GM12875 (cell line): ENCODE data around the gene MYBPC2.

Experiments used
- H3K4me3 ChIP-seq: one replicate; pipeline ENCODE4 v1.5.1; 2011; ENCODE audit warnings: low read depth, low read length, control low read depth
- TF ChIP-seq, protein P1 (sequence below): IDR thresholded peaks from 2 replicates; pipeline ENCODE4 v1.5.1; 2011; ENCODE audit warnings: low read depth, mild to moderate bottlenecking, control low read depth, inconsistent platforms, low read length, moderate library complexity, borderline replicate concordance; ENCODE audit not compliant: insufficient read depth

MYBPC2 gene

DNA sequence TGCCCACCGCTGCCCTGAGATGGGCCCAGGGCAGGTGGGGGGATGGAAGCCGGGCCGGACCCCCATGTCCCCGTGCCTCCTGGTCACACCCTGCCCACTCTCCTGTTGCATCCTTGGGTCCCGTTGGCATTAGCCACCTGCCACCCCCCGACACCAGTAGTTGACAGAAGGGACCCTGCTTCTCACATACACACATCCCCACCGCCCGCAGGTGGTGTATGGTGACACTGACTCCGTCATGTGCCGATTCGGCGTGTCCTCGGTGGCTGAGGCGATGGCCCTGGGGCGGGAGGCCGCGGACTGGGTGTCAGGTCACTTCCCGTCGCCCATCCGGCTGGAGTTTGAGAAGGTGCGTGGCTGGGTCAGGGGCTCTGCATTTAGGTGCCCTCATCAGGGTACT, 19.2 kb upstream of the MYBPC2 start:
- H3K4me3 ChIP-seq = no peak overlapping the region
- TF ChIP-seq, protein P1, sequence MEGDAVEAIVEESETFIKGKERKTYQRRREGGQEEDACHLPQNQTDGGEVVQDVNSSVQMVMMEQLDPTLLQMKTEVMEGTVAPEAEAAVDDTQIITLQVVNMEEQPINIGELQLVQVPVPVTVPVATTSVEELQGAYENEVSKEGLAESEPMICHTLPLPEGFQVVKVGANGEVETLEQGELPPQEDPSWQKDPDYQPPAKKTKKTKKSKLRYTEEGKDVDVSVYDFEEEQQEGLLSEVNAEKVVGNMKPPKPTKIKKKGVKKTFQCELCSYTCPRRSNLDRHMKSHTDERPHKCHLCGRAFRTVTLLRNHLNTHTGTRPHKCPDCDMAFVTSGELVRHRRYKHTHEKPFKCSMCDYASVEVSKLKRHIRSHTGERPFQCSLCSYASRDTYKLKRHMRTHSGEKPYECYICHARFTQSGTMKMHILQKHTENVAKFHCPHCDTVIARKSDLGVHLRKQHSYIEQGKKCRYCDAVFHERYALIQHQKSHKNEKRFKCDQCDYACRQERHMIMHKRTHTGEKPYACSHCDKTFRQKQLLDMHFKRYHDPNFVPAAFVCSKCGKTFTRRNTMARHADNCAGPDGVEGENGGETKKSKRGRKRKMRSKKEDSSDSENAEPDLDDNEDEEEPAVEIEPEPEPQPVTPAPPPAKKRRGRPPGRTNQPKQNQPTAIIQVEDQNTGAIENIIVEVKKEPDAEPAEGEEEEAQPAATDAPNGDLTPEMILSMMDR = no peak

GRCh38 chr19:50414864-50415660, 17.6 kb upstream of the MYBPC2 start:
- TF ChIP-seq, protein P1 = peak; percentile 98
- peak overlapping the region; percentile 35 for H3K4me3 ChIP-seq

DNA sequence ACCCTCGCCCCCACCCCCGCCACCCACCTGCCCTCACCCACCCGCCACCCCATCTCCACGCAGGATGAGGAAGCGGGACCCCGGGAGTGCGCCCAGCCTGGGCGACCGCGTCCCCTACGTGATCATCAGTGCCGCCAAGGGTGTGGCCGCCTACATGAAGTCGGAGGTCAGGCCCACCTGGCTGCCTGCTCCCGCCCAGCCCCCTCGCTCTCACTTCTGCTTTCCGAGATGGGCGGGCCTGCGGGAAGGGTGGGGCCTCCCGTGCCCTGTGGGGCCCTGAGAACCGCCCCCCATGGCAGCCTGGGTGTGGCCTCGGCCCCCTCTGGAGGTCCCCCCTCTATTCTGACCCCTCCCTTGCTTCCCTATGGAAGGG, 17.0 kb upstream of the MYBPC2 start:
- TF ChIP-seq, protein P1 = no peak
- H3K4me3 ChIP-seq = peak overlapping the region; percentile 35

GRCh38 chr19:50416034-50416977, 16.4 kb upstream of the MYBPC2 start:
- TF ChIP-seq, protein P1 = no peak
- no peak overlapping the region for H3K4me3 ChIP-seq

DNA sequence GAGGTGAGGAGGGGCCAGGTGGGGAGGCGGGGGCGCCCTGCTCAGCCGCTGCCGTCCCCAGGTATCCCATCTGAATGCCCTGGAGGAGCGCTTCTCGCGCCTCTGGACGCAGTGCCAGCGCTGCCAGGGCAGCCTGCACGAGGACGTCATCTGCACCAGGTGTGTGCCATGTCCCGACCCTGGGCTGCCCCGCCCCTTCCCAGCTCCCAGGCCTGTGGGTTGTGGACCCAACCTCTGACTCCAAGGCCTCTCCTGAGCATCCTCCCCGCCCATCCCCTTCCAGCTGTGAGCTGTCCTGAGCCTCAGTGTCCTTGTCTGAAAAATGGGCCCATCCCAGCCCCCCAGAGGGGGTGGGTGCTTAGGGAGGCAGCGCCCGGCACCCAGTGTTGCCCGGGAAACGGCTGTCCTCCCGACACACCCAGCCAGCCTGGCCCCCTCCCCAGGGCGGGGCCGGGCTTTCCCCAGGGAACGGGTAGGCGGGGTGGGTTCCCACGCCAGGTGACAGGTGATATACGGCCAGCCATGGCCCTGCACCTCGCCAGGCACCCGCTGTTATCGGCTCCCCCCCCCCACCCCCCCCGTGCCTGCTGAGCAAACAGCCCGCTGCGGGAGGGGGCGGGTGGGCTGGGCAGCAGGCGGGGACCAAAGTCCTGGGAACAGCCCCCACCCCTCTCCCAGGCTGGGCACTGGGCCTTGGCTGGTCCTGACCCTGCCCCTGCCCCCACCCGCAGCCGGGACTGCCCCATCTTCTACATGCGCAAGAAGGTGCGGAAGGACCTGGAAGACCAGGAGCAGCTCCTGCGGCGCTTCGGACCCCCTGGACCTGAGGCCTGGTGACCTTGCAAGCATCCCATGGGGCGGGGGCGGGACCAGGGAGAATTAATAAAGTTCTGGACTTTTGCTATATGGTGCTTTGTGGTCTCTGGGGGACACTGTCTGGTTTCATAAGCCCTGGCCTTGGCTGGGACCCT, 15.3 kb upstream of the MYBPC2 start:
- TF ChIP-seq, protein P1 = no peak
- peak overlapping the region; percentile 84 for H3K4me3 ChIP-seq

GRCh38 chr19:50418176-50419021, 14.3 kb upstream of the MYBPC2 start, which contains the start of gene SPIB:
SPIB (plus strand) TSS chr19:50418938; CDS start chr19:50418963, 25 bp downstream.
- TF ChIP-seq, protein P1 = no peak
- peak within 1 kb of the TSS; percentile 84 for H3K4me3 ChIP-seq
